C1 segment of cervical spinal cord (tissue), 14 donors: ENCODE data around the gene CSF1.
"Not testable (repeated sequence)": the region's sequence is repeated elsewhere in the genome, so short reads cannot be mapped to it uniquely, and the experiment has no call there.

Source experiments
- DNase-seq, 14 donors: peaks; one replicate each; lab custom pipeline; 2025; lab: John Stamatoyannopoulos, UW

The CSF1 gene

GRCh38 chr1:109935451-109935900 lies 24.8 kb downstream of the CSF1 start:
- peak in 1 of 14 donors; percentile 93 for DNase-seq

- no peak for DNase-seq
These were observed 27.1 kb downstream of the CSF1 start for GRCh38 chr1:109937738-109938137.

GRCh38 chr1:109938556-109938955 lies 27.9 kb downstream of the CSF1 start:
- DNase-seq: no peak

GRCh38 chr1:109942434-109942833 lies 31.8 kb downstream of the CSF1 start:
- no peak for DNase-seq

GRCh38 chr1:109944541-109944940 lies 33.9 kb downstream of the CSF1 start:
- no peak for DNase-seq

GRCh38 chr1:109946511-109946910 lies 35.9 kb downstream of the CSF1 start:
- DNase-seq: no peak

- DNase-seq: no peak
These were observed 37.1 kb downstream of the CSF1 start for GRCh38 chr1:109947582-109948284.

GRCh38 chr1:109948285-109948630 lies 37.6 kb downstream of the CSF1 start:
- no peak for DNase-seq

- no peak for DNase-seq
These were observed 39.4 kb downstream of the CSF1 start for GRCh38 chr1:109950038-109950437.

- DNase-seq: no peak
These were observed 39.9 kb downstream of the CSF1 start for GRCh38 chr1:109950509-109950908.

- not testable (repeated sequence) for DNase-seq
These were observed 40.9 kb downstream of the CSF1 start for GRCh38 chr1:109951501-109951900.

GRCh38 chr1:109954041-109954512 lies 43.4 kb downstream of the CSF1 start:
- no peak for DNase-seq

GRCh38 chr1:109959632-109959973 lies 49.0 kb downstream of the CSF1 start:
- no peak for DNase-seq

- DNase-seq: no peak
These were observed 49.5 kb downstream of the CSF1 start for GRCh38 chr1:109959974-109960744.

GRCh38 chr1:109960745-109961094 lies 50.1 kb downstream of the CSF1 start:
- no peak for DNase-seq

- no peak for DNase-seq
These were observed 53.2 kb downstream of the CSF1 start for GRCh38 chr1:109963864-109964263.

- no peak for DNase-seq
These were observed 58.6 kb downstream of the CSF1 start for GRCh38 chr1:109969146-109969829.

GRCh38 chr1:109969907-109970306 lies 59.3 kb downstream of the CSF1 start:
- DNase-seq: no peak

- DNase-seq: no peak
These were observed 60.9 kb downstream of the CSF1 start for GRCh38 chr1:109971559-109971958.

- DNase-seq: no peak
These were observed 63.5 kb downstream of the CSF1 start for GRCh38 chr1:109974191-109974590.

- DNase-seq: no peak
These were observed 65.1 kb downstream of the CSF1 start for GRCh38 chr1:109975718-109976117.

- DNase-seq: no peak
These were observed 66.1 kb downstream of the CSF1 start for GRCh38 chr1:109976762-109977161.

GRCh38 chr1:109977225-109977624 lies 66.6 kb downstream of the CSF1 start:
- DNase-seq: no peak
